Measurements from ENCODE around the gene TIMP1.
A peak's percentile ranks its signal among the peaks of the same experiment; 100 is the strongest.
"Not testable (repeated sequence)": the region's sequence is repeated elsewhere in the genome, so short reads cannot be mapped to it uniquely, and the experiment has no call there.

TIMP1 gene

DNA sequence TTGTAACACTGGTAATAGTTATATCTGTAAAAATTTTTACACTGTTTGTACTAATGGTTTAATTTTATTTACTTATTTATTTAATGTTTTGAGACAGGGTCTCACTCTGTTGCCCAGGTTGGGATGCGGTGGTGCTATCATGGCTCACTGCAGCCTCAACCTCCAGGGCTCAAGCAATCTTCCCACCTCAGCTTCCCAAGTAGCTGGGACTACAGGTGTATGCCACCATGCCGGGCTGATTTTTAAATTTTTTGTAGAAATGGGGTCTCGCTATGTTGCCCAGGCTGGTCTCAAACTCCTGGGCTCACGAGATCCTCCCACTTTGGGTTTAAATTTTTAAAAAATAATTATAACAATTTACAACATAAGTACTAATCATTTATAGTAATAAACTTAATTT is 20.9 kb downstream of the TIMP1 start:
- DNase-seq (ENCODE audit: low read depth): not testable (repeated sequence)

DNA sequence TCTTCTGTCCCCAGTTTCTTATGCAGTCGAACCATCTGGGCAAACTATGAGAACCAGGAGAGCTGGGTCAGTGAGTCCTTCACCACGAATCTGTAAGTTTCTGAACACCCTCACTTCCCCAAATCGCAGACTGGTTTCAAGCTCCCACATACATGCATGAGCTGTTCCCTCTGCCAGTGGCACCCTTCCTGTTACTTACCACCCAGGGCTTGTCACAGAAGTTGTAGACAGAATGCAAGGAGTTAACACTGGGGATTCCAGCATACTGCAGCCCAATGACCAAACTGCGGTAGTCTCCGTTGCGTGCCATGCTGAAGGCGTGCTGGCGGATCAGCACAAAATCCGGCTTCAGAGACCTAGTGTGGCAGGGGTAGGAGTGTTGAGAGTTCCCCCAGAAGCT is 22.8 kb downstream of the TIMP1 start:
- DNase-seq (ENCODE audit: low read depth): no peak

DNA sequence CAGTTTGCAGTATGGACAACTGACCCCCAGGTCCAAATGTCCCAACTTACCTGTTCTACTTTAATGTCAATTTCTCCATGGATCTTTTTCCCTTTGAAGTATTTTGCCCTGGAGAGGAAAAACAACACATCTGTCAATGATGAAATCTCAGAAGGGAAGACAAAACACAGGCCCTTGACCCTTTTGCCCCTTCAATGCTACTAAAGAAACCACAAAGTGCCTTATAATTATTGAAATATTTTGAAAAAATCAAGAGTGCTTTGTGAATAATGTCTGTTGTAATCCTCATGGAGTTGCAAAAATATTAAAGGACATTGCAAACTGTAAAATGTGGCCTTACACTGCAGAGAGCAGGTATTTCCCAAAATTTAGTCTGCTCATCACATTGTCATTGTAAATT is 24.9 kb downstream of the TIMP1 start:
- DNase-seq (ENCODE audit: low read depth): no peak

DNA sequence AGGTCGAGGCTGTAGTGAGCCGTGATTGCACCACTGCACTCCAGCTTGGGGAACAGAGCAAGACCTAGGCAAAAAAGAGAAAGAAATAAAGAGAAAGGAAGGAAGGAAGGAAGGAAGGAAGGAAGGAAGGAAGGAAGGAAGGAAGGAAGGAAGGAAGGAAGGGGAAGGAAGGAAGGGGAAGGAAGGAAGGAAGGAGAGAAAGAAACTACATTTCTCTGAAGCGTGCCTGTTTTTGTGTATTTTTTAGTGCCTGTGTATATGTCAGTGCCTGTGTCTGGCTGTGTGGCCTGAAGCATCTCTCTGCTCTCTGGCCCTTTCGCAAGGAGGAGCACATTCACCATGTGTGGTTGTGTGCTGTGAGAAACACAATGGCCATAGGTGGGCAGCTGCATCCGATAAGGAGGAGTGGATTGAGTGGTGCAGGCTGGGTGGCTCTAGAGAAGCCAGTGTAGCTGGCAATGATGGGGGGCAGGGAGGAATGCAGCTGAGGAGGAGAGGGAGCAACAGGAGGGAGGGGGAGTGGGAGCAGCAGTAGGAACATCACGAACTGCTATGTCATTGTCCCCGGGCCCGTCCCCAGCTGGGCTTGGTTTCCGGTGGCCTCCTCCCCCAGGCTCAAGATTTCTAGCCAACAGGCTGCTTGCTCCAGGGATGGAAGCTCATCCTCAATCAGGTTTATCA is 26.0 kb downstream of the TIMP1 start:
- DNase-seq (ENCODE audit: low read depth): no peak

DNA sequence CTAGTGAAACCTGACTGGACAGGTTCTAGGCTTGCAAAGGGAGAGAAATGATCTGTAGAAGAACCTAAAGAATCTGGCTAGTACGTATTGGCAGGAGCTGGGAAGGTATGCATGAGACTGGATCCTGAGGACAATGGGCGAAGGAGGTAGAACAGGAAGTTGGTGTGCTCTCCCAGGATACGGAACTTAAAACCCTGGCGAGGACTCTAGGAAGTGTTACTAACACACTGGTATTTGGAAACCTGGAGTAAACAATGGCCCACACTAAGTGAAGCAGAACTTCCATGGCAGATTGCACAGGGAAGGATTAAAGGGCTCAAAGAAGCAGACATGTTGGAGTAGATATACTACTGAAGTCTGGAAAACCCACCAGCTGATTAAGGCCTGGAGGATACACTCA is 28.3 kb downstream of the TIMP1 start:
- DNase-seq (ENCODE audit: low read depth): no peak

DNA sequence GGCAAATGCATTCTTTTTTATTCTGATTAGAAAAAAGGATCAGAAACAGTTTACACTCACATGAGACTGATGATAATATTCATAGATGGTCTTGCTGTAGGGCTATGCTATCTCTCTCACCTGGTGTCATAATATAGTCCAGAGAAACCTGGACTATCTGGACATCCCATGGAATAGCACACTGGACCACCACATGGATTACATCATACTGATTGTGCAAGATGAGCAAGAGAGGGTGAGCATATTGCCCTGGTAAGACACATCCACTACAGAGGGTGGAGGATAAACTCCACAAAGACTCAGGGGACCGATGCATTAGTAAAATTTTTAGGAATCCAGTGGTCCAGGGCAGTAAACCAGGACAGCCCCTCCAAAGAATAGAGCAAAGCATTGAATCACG is 29.3 kb downstream of the TIMP1 start:
- DNase-seq (ENCODE audit: low read depth): no peak

DNA sequence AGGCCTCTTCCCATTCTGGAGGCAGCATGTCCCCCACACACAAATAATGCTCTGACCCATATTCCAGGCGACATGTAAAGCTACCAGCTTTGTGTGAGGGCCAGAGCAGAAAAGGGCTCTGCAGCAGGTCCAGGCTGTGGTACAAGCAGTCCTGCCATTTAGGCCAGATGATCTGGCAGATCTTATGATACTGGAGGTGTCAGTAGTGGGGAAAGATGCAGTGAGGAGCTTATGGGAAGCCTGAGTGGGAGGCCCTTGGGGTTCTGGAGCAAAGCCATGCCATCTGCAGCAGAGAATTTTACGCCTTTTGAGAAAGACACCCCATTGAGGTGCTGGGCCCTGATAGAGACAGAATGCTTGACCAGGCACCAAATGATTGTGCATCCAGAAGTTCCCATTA is 29.7 kb downstream of the TIMP1 start:
- no peak for DNase-seq (ENCODE audit: low read depth)

DNA sequence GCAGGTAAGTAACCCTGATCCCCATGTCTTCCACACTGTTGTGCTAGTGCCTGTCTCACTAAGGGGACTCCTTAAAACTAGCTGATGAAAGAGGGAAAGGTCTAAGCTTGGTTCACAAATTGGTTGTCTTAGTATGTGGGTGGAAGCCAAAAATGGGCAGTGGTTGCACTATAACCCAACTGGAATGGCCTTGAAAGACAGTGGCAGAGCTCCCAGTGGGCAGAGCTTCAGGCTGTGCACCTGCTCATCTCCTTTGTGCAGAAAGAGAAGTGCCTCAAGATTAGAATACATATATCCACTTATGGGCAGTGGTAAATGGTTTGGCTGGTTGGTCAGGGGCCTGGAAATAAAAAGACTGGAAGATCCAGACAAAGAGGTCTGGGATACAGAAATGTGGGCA is 30.2 kb downstream of the TIMP1 start:
- no peak for DNase-seq (ENCODE audit: low read depth)

DNA sequence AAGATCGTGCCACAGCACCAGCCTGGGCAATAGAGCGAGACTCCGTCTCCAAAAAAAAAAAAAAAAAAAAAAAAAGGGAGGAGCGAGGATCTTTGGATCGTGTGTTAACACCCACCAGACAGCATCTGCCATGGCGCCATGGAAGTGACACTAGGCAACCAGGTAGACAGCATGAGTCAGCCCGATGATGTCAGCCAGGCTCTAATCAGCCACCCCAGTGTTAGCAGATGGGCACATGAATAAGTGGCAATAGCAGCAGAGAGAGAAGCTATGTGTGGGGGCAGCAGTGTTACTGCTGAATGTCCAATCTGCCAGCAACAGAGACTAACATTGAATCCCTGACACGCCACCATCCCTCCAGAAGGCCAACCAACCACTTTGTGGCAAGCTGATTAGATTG is 30.8 kb downstream of the TIMP1 start:
- no peak for DNase-seq (ENCODE audit: low read depth)

DNA sequence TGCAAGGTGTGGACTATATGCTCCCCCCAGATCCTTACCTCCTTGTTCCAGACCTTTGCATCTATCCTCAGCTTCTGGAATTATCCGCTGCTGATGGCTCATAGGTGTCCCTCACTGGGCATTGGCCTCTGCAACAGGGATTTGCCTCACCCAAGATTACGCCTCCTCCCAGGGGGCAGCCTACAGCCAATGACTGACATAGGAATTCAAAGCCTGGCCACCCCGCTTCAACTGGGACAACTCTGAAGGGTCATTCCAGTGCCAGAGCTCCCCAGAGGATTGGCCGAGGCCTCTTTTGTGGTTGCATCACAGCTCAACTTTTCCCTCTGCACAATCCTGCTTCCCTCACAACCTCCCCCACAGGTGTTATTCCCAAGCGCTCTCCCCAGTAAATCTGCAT is 32.4 kb downstream of the TIMP1 start:
- no peak for DNase-seq (ENCODE audit: low read depth)

DNA sequence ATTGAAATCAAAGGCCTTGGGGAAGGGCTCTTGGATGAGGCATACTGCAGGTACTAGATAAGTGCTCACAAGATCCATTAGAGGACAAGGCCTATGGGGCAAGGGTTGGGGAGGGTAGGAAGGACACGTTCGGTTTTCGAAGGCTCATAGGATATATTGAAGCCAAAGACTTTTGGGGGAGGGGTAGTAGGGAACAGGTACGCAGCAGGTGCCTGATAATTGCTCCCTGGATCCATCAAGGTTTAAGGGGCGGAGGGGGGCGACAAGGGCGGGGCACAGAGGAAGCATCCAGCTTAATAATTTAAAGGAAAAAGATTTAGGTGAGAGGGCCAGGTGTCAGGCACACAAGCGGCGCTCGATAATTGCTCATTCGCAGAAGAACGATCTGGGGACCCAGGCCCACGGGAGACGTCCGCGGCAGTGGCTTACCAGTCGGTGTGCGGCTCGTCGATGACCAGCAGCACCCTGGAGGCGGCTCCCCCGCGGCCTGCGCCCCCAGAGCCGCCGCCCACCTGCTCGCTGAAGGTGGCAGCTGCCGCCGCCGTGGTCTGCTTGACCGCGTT is 36.8 kb downstream of the TIMP1 start:
- no peak for DNase-seq (ENCODE audit: low read depth)

DNA sequence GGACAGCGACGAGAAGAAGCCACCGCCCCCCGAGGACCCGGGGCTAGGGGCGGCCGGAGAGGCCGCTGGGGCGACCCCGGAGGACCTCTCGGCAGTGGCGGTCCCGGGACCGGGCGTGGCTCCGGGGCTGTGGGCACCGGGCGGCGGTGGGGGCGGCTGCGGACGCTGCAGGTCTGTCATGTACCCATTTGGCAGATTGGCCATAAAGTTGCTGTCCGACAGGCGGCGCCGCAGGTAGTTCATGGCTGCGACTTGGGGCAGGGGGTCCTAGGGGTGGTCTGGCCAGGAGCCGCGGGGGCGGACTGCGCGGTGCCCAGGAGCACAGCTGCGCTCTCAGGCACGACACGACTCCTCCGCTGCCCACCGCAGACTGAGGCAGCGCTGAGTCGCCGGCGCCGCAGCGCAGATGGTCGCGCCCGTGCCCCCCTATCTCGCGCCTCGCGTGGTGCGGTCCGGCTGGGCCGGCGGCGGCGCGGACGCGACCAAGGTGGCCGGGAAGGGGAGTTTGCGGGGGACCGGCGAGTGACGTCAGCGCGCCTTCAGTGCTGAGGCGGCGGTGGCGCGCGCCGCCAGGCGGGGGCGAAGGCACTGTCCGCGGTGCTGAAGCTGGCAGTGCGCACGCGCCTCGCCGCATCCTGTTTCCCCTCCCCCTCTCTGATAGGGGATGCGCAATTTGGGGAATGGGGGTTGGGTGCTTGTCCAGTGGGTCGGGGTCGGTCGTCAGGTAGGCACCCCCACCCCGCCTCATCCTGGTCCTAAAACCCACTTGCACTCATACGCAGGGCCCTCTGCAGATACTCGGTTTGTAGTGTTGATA is 37.5 kb downstream of the TIMP1 start, which contains the start of gene SYN1:
Gene SYN1, minus strand, starts transcription at position 372 of the 817 bp plus-strand sequence. Its CDS starts 129 bp downstream, at position 243.
- peak; percentile 70 for DNase-seq (ENCODE audit: low read depth)

DNA sequence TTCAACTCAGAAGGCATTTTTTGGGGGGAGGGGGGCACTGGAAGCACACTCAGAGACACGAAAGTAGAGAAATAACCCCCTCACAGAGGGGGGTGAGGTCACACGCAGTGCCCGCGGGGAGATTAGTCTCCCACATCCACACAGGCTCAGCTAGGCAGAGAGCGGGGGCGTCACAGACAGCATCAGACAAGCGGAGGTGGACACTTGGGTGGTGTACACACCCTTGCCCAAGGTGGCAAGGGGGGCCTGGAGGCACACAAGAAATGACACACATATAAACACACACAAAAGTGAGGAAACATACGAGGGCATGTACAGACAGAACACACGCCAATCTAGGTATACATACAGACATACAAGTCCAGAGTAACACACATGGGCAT is 38.1 kb downstream of the TIMP1 start:
- no peak for DNase-seq (ENCODE audit: low read depth)

DNA sequence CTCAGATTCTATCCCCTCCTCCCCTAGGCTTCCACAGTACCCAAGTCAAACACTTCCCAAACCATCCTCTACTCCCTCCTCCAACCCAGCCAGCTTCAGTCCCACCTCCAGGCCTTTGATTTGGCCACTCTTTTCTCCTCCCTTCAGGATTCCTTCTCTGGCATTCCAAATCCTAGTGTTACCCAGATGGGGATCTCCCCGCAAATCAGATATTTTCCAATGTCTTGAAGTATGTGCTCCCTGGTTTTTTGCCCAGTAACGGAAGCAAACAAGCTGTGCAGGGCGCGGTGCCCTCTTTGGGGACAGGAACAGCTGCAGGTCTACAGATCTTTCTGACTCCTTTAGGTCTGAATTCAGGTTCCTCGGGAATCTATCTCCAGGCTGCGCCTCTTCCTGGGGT is 39.6 kb downstream of the TIMP1 start:
- DNase-seq (ENCODE audit: low read depth): no peak

DNA sequence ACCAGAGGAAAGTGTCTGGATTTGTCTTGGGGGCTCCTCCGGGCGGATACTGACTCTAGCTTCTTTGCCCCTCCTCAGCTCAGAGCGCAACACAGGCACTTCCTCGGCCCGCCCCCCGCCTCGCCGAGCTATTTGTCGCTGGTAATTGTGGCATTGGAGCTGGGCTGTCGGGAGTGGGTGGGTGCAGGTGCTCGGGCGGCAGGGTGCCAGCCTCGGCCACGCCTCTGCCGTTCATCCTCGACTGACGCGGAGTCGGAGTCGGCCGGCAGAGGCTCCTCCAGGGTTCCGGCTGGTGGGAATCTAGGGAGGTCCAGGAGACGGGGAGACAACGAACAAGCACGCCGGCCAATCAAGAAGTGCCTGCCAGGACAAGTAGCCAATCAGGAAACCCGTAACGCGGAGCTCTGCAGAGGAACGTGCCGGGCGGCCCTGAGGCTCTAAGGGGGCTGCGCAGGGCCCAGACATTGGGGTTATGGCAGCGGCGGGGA is 41.3 kb downstream of the TIMP1 start:
- DNase-seq (ENCODE audit: low read depth): no peak

DNA sequence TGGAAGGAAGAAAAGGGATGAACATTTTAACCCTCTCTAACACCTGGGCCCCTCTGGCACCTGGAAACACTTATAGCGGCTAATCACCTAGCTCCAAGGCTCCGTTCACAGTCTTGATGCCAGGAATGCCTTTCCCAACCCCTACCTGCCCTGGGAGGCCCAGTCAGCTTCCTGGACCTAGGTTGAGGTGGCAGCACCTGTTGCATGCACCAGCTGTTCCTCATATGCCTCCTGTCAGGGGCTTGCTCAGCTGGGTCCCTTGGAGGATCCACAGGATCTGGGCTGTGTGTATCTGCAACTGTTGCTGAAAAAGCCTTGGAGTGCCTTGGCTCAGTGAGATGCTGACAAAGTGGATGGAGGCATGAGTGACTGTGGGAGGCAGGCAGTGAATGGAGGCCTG is 43.1 kb downstream of the TIMP1 start:
- DNase-seq (ENCODE audit: low read depth): no peak

DNA sequence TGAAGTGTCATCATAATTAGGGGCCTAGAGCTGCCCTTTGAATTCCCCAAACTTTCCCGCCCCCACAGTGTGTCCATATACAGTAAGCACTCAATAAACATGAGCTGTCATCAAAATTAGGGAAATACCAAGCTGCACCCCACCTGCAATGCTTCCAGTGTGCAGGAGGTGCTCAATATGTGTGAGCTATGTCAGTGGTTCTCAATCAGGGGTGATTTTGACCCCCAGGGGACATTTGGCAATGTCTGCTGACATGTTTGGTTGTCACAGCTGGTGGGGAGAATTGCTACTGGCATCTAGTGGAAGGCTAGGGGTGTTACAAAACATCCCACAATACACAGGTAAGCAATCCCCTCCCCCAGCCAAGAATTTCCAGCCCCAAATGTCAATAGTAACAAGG is 46.7 kb downstream of the TIMP1 start:
- DNase-seq (ENCODE audit: low read depth): no peak

DNA sequence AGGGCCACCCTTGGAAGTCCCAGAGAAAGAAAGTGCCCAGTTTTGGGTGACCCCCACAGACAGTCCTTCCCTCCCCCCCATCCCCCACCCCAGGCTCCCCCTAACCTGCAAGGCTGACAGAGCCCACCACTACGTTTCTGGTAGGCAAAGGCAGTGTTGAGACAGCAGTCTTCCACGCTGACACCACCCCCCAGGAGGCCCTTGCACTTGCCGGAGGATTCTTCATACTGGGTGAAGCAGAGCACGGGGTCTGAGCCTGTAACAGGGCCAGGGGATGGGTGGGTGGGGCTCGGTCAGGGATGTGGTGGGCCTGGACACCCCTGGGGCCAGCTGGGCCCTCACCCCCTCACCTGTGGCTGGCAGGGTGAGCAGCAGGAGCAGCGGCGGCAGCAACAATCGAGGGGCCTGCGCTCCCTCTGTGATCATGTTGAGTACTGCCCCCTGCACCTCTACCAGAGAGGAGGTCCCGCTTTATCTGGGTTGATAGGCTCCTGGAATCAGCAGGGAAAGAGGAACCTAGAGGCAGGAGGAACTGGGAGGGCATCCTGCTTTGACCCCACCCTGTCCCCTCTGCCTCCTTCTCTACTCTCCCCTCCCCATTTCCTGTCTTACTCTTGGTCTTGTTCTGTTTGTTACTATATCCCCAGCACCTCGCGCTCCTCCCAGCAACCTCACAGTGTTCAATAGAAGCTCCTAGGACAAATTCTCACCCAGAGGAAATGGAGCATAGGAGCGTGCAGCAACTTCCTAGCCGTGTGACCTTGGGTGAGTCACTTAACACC is 47.4 kb downstream of the TIMP1 start, which contains the start of gene CFP:
Gene CFP, minus strand, starts transcription at position 512 of the 782 bp plus-strand sequence. Its CDS starts 86 bp downstream, at position 426.
- DNase-seq (ENCODE audit: low read depth): no peak

DNA sequence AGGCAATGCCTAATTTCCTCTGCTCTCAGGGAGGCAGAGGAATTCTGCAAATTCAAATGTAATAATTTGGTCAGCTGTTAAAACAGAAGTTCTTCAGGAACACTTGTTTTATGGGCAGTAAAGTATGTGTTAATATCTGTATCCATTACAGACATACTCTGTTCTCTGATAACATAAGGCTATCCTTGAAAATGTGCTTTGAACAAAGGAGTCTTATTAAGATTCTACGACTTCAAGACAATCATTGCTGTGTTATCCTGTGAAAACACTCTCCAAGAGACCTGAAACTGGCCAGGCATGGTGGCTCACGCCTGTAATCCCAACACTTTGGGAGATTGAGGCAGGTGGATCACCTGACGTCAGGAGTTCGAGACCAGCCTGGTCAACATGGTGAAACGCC is 49.4 kb downstream of the TIMP1 start:
- DNase-seq (ENCODE audit: low read depth): no peak

DNA sequence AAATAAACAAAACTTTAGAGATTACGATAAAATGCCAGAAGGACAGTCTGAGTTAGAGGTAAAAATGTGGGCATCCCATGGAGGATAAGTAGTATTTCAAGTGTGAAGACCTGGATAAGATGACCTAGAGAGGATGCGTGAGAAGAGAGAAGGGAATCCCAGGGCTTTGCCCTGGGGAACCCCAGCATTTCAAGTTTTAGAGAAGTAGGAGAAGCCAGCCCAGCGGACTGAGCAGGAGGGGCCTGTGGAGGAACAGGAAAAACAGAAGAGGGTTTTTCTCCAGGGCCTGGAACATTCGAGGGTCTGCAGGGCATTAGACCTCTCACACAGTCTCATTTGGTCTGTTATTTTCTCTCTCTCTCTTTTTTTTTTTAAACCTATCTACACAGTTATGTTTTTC is 50.4 kb downstream of the TIMP1 start:
- DNase-seq (ENCODE audit: low read depth): no peak

DNA sequence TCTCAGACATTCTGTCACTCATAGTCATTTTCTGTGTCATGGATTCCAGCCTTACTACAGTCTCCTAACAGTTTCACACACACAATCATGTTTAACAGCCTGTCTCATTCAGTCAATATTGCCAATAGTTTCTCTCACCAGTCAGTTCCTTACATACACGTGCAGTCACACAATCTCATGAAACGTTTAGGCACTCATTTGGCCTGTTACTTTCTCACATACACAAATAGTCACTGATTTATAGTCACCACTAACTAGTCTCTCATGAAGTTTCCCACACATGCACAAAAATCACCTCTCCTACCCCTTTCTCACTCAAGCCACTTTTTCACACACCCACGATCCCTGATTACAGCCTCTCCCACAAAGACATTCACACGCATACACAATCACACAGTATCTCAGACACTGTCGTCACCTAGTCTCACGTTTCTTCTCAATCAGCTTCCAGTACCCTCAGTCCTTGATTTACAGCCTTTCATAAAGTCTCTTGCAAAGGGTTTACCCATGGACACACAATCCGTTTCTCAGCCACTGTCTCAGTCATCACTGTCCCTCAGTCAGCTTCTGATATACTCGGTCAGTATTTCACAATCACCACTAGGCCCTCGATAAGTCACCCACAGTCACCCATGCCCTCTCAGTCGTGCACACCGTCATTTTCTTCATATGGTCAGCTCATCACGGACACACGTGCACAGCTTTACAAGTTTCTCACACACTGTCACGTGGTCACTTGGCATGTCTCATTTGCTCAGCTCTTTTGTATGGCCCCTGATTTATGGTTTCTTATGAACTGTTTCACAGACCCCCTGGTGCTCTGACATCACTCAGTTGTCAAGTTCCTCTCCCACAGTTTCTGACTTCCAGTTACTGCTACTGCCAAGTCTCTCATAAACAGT is 51.7 kb downstream of the TIMP1 start:
- no peak for DNase-seq (ENCODE audit: low read depth)

Data from stimulated activated CD8-positive, alpha-beta memory T cell treated with anti-CD3 and anti-CD28 coated beads, Interleukin-4, amount 100 ng/mL, for 24 hours (primary cell).